Vagina (tissue), 2 donors: Measurements from ENCODE around the gene NRP1.

Source experiments
- CTCF ChIP-seq, 3 experiments: fragments of 450-650 bp in 2 of 3; fragments of 200-600 bp in 1 of 3; sonication (generic) in 1 of 3; IDR thresholded peaks; one replicate each; pipeline ENCODE4 v1.5.1; 2017 to 2019; ENCODE audit warnings: antibody characterized with exemption in 3 of 3, mild to moderate bottlenecking in 2 of 3, moderate library complexity in 2 of 3
- POLR2AphosphoS5 ChIP-seq, 2 donors: sonication (generic); formaldehyde crosslinking; IDR thresholded peaks; one replicate each; pipeline ENCODE4 v1.9.0; 2017; ENCODE audit warnings: antibody characterized with exemption in 2 of 2, mild to moderate bottlenecking in 2 of 2, low read depth in 1 of 2; ENCODE audit not compliant: insufficient read depth in 1 of 2

- TF ChIP-seq POLR2AphosphoS5 (IDR thresholded peaks at IDR 0.05; ENCODE audit: insufficient read depth in 1 of 2, low read depth in 1 of 2) (no peak), CTCF (IDR thresholded peaks at IDR 0.05) (no peak)
Measured at GRCh38 chr10:33267708-33268107, 66.8 kb downstream of the NRP1 start.
